ENCODE results near the gene FEZF2.

Gene FEZF2

DNA sequence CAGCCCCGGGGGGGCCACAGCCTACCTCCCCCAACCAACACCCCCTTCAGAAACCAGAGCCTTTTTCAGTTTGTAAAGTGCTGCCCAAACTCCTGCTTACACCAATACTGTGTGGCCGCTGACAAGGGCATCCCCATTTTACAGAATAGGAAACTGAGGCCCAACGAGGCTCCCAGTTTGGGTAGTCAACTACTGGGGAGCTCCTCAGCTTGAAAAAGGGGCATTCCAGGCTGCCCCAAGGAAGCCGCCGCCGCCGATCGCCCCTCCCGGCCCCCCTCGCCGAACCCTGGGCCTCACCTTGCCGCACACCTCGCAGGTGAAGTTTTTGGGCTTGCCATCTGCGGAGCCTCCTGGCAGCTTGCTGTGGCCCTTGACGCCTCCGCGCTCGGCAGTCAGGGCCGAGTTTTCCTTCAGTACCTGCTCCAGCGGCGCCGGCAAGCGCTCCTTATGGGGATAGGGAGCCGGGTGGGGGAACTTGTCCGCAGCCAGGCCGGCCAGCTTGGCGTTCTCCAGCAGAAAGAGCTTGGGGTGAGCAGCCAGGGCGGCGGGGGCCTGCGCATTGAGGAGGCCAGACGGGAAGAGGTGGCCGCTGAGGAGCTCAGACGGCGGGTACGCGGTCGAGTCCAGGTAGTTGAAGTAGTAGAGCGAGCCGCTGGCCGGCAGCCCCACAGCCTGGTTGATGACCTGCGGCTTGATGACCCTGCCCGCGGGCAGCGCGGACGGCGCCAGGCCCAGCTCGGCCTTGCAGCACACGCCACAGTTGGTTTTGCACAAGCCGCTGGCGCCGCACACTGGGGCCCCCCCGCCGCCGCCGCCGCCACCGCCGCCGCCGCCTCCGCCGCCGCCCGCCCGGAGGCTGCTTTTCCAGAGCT is 1.4 kb downstream of the FEZF2 start:
- DNase-seq: no peak

GRCh38 chr3:62370858-62371719 is 2.3 kb downstream of the FEZF2 start:
- no peak for DNase-seq

DNA sequence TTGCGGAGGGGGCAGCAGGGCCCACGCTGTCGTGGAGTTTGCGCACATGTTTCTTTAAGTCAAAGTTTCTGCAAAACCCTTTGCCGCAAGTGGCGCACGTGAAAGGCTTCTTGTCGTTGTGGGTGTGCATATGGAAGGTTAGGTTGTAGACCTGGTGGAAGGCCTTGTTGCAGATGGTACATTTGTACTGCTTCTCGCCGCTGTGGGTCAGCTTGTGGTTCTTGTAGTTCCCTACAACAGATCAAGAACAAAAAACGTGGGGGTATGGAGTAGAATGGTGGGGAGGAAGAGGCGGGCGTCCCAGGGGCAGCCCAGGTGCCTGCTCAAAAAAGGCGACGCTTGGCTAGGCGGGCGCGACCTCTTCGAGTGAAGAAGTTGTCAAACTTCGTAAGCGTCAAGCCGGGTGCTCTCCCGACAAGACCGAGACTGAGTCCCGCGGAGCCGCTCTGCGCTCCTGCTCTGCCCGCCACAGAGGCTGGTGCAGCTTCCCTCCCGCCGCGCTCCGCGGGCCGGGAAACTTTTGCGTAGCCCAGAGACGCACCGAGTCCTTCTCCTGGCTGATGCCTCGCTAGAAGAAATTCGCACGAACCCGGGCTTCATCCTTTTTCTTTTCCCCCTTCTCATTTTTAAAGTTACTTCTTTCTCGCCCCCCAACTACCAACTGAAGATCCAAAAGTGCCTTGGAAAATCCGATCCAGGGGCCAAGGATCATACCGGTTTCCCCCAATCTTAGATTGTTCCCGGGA is 3.1 kb downstream of the FEZF2 start:
- DNase-seq: no peak

DNA sequence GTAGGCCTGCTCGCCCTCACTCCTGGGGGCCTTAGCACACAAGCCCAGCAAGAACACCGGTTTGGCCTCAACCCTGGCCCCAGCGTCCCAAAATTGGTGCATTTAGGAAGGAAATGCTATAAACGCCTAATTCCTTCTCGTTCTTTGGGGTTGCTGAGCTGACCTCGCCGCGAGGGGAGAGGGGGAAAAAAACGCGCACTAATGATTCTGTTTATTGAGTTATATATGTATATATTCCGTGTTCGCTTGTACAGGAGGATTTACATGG is 3.9 kb downstream of the FEZF2 start:
- no peak for DNase-seq

DNA sequence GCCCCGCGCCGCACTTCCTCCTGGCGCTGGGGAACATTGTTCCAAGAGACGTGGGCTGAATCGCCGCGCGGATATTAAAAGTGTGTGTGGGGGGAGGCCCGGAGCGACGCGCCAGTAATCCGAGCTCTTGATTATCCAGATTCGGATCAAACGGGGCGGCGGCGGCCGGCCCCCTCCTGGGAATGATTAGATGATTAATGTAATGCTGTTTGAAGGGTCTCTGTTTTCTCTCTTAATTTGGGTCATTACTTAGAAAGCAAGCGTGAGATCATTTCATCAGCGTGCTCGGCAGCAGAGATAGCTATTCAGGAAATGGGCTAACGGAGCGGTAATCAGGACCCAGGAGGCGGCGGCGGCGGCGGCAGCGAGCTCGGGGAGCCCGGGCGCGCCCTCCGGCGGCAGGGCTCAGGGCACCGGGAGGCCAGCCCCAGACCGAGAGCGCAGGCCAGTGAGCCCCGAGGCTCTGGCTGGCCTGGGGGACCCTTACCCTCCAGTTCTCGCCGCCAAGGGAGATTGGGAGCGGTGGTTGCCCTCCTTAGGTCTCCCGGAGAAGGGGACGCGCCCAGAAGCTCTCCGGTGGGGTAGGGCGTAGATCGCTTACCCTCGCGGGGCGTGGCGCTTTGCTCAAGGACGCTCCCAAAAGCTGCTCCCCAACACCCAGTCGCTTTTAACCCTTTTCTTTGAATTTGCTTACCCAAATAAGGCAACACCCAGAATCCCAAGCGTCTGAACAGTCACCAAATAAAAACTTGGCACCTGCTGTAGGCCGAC is 4.5 kb downstream of the FEZF2 start:
- no peak for DNase-seq

DNA sequence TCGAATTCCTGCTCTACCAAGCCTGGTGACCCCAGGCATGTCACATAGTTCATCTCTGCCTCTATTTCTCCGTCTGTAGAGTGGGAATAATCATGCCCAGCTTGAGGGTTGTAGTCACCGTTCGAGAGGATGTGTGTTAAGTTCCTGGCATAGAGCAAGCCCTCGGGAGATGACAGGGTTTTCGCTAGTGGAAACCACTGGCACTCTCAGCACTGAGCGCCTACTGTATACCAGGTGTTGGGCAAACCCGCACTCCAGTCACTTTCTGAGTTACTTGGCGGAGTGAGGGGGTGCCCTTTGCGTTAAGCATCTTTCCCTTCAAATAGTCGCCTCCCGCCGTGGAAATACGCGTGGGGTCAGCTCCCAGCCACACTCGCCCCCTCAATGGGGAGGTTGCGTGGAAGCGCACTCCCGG is 5.1 kb downstream of the FEZF2 start:
- no peak for DNase-seq

- DNase-seq: no peak
Measured at GRCh38 chr3:62367763-62368195, 5.6 kb downstream of the FEZF2 start.

- no peak for DNase-seq
Measured at GRCh38 chr3:62366126-62366484, 7.2 kb downstream of the FEZF2 start.

DNA sequence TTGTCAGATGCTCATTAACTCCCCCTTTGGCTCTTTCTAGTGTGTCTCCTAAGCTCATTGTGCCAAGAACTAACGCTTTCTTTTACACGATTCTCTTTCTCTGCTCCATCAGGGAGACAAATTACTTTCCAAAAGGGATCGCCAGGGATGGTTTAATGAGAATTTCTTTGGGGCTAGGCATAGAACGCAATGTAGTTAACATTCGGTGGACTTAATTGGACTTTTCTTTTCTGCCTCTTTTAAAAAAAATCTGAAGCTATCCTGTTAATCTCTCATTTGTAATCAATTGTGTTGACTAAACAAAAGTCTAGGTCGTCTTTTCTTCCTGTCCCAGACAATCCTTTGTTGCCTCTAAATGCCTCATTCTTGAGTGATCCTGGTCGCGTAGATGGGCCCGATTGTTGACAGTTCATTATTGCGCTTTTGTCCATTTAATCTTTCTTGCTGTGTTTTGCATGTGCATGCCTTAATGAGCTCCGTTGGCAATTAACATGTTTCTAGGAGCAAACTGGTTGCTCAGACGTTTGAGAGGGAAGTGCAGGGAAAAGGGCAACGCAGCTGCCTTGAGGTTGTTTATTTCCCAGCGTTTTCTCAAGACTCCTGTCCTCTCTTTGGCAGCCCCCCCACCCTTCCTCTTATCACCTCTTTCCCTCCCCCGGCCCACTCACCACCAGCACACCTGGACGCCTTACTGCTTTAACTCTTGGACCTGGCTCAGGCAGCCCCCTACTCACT is 7.8 kb downstream of the FEZF2 start:
- no peak for DNase-seq

- DNase-seq: no peak
Measured at GRCh38 chr3:62364191-62364590, 9.2 kb downstream of the FEZF2 start.

DNA sequence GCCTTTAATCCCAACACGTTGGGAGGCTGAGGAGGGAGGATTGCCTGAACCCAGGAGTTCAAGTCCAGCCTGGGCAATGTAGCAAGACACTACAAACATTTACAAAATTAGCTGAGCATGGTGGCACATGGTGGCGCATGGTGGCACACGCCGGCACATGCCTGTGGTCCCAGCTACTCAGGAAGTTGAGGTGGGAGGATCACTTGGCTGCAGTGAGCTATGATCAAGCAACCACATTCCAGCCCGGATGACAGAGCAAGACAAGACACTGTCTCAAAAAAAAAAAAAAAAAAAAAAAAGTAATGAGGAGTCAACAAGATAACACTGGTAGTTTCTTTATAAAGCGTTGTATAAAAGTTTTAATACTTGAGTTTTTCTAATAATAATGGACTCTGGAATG is 10.1 kb downstream of the FEZF2 start:
- no peak for DNase-seq

- DNase-seq: no peak
Measured at GRCh38 chr3:62361824-62362223, 11.5 kb downstream of the FEZF2 start.

- DNase-seq: no peak
Measured at GRCh38 chr3:62361261-62361660, 12.1 kb downstream of the FEZF2 start.

DNA sequence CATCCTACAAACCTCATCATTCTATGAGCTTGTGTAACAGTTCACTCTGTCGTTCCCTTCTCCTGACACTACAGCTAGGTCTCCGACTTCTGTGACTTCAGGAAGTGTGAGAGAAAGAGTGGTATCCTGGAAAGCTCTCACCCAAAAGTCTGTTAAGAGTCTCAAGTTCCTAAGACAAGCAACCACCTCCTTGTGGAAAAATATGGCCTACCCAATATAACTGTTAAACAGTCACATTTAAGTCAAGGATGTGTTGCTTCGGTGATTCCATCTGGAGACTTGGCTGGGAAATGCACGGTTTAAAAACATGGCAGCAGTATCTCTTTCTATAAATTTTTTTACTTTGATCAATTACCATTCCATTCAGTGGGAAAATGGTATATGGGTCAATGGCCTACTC is 13.8 kb downstream of the FEZF2 start:
- no peak for DNase-seq

- DNase-seq: no peak
Measured at GRCh38 chr3:62356356-62356755, 17.0 kb downstream of the FEZF2 start.

DNA sequence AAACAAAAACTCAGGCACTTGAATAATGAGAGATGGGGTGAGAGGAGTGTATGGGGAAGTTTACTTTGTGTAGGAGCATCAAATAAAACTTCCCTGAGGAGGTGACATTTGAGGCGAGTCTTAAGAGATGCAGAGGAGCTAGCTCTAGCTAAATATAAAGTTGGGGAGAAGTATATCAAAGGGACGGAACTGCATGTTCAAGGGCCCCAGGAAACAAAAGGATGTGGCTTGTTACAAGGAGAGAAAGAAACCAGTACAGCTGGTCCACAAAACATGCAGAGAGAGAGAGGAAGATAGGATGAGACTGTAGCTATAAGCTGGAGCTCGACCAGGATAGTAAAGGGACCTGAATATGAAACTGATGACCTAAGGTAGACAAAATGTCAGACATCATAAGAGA is 17.6 kb downstream of the FEZF2 start:
- DNase-seq: no peak

DNA sequence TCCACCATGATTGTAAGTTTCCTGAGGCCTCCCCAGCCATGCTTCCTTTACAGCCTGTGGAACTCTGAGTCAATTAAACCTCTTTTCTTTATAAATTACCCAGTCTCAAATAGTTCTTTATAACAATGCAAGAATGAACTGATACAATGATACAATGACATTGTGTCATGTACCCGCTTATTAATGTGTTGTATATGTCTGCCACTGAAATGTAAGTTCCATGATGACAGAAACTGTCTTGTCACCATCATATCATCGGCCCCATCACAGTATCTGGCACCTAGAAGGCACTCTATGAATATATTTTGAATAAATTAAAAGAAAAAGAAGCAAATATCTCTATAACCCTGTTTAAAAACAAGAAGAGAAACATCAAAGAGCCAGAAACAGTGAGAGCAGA is 29.6 kb downstream of the FEZF2 start:
- DNase-seq: no peak

DNA sequence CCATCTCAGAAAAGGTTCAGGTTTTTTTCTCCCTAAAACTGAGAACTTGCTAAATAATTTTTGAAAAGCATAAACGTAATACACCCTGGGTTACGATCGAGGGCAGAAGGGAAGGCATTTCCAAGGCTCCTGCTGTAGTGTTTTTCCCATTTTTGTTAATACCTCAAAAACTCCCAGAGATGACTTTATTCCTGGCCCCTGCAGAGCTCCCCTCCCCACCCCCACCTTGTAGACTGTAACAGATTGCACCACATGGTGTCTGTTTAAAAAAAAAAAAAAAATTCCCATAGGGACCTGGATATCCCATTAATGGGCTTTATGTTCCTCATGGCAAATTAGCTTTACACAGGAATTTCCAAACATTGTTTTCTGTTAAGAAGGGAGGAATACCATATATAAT is 38.2 kb downstream of the FEZF2 start:
- DNase-seq: no peak

- no peak for DNase-seq
Measured at GRCh38 chr3:62332835-62333244, 40.5 kb downstream of the FEZF2 start.

GRCh38 chr3:62332017-62332416 is 41.3 kb downstream of the FEZF2 start:
- no peak for DNase-seq

GRCh38 chr3:62329971-62330370 is 43.4 kb downstream of the FEZF2 start:
- no peak for DNase-seq

DNA sequence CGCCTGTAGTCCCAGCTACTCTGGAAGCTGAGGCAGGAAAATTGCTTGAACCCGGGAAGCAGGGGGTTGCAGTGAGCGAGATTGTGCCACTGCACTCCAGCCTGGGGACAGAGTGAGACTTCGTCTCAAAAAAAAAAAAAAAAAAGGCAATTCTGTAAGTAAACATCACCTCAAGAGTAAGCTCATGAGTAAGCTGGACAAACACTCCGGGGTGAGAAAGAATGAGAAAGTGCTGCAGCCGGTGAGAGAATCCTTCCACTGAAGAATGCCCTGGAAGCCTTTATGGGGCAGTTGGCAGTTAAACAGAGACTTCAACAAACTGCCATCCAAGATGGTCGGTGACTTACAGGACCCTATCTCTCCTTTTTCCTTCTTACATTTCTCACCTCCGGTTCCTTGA is 47.5 kb downstream of the FEZF2 start:
- no peak for DNase-seq
